Left ventricle myocardium inferior (tissue), 1 donor: ENCODE results near the gene KRTAP3-1. TPM values are rescaled to one million over a fixed set of nuclear protein-coding genes. Genes with fewer than 3 reads are reported as not detected.
"Not testable (repeated sequence)": the region's sequence is repeated elsewhere in the genome, so short reads cannot be mapped to it uniquely, and the experiment has no call there.

Experiments used
- DNase-seq: peaks from one replicate; pipeline ENCODE4 v3.0.0-alpha.2; 2020
- H3K27ac ChIP-seq: fragments of 200-600 bp; replicated peaks from 2 replicates; pipeline ENCODE4 v1.8.0; 2021
- H3K27me3 ChIP-seq: fragments of 200-600 bp; 2 replicates; pipeline ENCODE4 v1.8.0; 2021; ENCODE audit warnings: low read depth
- H3K36me3 ChIP-seq: fragments of 200-600 bp; 2 replicates; pipeline ENCODE4 v1.8.0; 2021
- H3K4me1 ChIP-seq: fragments of 200-600 bp; 2 replicates; pipeline ENCODE4 v1.8.0; 2021
- H3K4me3 ChIP-seq: fragments of 200-600 bp; 2 replicates; pipeline ENCODE4 v1.8.0; 2021; ENCODE audit warnings: mild to moderate bottlenecking, moderate library complexity
- H3K9me3 ChIP-seq: fragments of 200-600 bp; replicated peaks from 2 replicates; pipeline ENCODE4 v1.8.0; 2021
- CTCF ChIP-seq: fragments of 200-600 bp; IDR thresholded peaks from 2 replicates; pipeline ENCODE4 v1.8.0; 2021; ENCODE audit warnings: antibody characterized with exemption, mild to moderate bottlenecking, borderline replicate concordance
- intact Hi-C: fragments of 100-400 bp; cut with micrococcal nuclease; formaldehyde crosslinking; loops from one replicate; pipeline ENCODE4 v1.11.0; 2022
- total RNA-seq: library from RNA; stranded (reverse); fragmentation: NEBNext Ultra II Directional; extraction: Animal tissue kit (Norgen Biotek cat#: 25700); gene quantifications from one replicate; pipeline ENCODE4 v1.2.1, GENCODE V29; 2021
- donor health status: DM: no; HTN: yes; CAD: no; lungs with severe emphysema.

KRTAP3-1 gene
- total RNA-seq, 1 donor from 2014 or later: not detected

DNA sequence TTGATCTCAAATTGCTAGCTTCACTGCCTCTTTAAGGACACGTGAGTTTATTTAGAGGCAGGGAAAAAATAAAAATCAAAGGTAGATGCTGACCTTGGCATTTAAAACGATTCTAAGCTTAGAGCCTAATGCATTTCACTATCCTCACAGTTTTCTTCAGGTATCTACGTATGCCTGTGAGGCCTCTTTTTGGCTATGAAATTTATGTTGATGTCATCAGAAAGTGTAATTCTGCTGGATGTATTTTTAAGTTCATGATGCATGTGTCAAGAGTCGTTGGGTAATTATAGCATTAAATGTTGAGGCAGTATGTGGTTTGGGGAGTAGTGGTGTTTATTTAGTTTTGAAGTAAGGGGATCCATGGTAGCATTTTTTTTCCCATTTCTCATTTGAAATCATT lies 5.0 kb downstream of the KRTAP3-1 start:
- no peak overlapping the region for H3K27ac ChIP-seq
- intact Hi-C loops: no loop called here
- H3K9me3 ChIP-seq: no peaks in the 10 kb centered on the region
- TF ChIP-seq CTCF: no peak
- no peaks in the 10 kb centered on the region for H3K4me1 ChIP-seq
- H3K36me3 ChIP-seq: no peaks in the 10 kb centered on the region
- no peak for DNase-seq
- H3K4me3 ChIP-seq: no peak overlapping the region
- H3K27me3 ChIP-seq: peaks cover 35% of the 10 kb centered on the region

DNA sequence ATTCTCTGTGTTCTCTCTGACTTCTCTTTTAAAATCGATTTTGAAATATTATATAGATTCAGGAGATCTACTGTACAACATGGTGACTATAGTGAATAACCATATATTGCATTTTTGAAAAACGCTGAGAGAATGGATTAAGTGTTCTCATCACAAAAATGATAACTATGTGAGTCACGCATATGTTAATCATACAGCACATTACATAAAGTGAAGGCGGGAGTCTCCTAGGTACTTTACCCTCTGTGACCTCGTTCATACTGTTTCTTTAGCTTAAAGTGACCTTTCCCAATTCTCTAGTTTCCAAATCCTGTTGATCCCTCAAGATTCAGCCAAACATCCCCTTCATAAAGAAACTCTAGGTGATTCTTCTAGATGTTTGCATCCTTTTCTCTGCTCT lies 6.1 kb downstream of the KRTAP3-1 start:
- Histone ChIP-seq H3K36me3 (no peaks in the 10 kb centered on the region), H3K27ac (no peak overlapping the region), H3K4me1 (no peaks in the 10 kb centered on the region), H3K9me3 (no peaks in the 10 kb centered on the region), H3K27me3 (peaks cover 46% of the 10 kb centered on the region), H3K4me3 (no peak overlapping the region)
- no peak for TF ChIP-seq CTCF
- DNase-seq: no peak
- intact Hi-C loops: no loop called here

GRCh38 chr17:41001795-41002194 lies 7.1 kb downstream of the KRTAP3-1 start:
- TF ChIP-seq CTCF: no peak
- no peaks in the 10 kb centered on the region for H3K4me1 ChIP-seq
- intact Hi-C loops: no loop called here
- H3K27ac ChIP-seq: no peak overlapping the region
- H3K36me3 ChIP-seq: no peaks in the 10 kb centered on the region
- no peaks in the 10 kb centered on the region for H3K9me3 ChIP-seq
- DNase-seq: no peak
- H3K27me3 ChIP-seq: peaks cover 56% of the 10 kb centered on the region
- no peak overlapping the region for H3K4me3 ChIP-seq

GRCh38 chr17:40999563-40999962 lies 9.4 kb downstream of the KRTAP3-1 start, which contains the start of gene KRTAP3-2:
Gene KRTAP3-2 (minus strand): TSS chr17:40999906. CDS start chr17:40999853, 53 bp downstream.
- H3K27ac ChIP-seq, H3K4me1 ChIP-seq, intact Hi-C loops, H3K9me3 ChIP-seq, DNase-seq, H3K36me3 ChIP-seq, H3K4me3 ChIP-seq: not testable (repeated sequence)
- peaks cover 74% of the 10 kb centered on the region for H3K27me3 ChIP-seq

DNA sequence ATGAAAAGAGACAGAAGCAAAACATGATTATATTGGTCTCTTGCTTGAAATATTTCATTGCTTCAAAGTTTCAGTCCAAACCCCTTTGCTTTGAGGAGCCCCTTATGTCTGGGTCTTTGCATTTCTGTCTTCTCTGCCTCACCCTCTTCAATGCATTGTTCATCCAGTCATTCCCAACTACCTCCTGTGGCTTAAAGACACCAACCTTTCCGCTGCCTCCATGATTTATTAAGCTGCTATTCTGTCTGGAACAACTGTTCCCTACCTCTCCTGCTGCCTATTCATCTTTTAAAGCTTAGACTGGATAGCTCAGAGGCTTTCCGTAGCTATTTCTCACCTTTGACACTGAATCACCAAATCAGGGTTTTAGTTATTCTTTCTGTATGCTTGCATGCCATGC lies 11.6 kb downstream of the KRTAP3-1 start:
- Histone ChIP-seq H3K9me3 (no peaks in the 10 kb centered on the region), H3K36me3 (no peaks in the 10 kb centered on the region), H3K4me1 (no peaks in the 10 kb centered on the region), H3K27me3 (peaks cover 83% of the 10 kb centered on the region), H3K4me3 (no peak overlapping the region), H3K27ac (no peak overlapping the region)
- no peak for TF ChIP-seq CTCF
- DNase-seq: no peak
- intact Hi-C loops: no loop called here

- Histone ChIP-seq H3K27me3 (peaks cover 87% of the 10 kb centered on the region), H3K4me3 (no peak overlapping the region), H3K36me3 (no peaks in the 10 kb centered on the region), H3K9me3 (no peaks in the 10 kb centered on the region), H3K4me1 (no peaks in the 10 kb centered on the region), H3K27ac (no peak overlapping the region)
- no peak for DNase-seq
- TF ChIP-seq CTCF: no peak
- intact Hi-C loops: no loop called here
These were observed 12.1 kb downstream of the KRTAP3-1 start for GRCh38 chr17:40996829-40997228.
